Vagina (tissue), 2 donors: ENCODE results near the gene ARMH2.

Experiments
- POLR2A ChIP-seq, 2 donors: fragments of 450-650 bp; IDR thresholded peaks; one replicate each; pipeline ENCODE4 v1.6.1; 2017; ENCODE audit warnings: antibody characterized with exemption in 2 of 2, mild to moderate bottlenecking in 2 of 2, moderate library complexity in 2 of 2
- POLR2AphosphoS5 ChIP-seq, 2 donors: sonication (generic); formaldehyde crosslinking; IDR thresholded peaks; one replicate each; pipeline ENCODE4 v1.9.0; 2017; ENCODE audit warnings: antibody characterized with exemption in 2 of 2, mild to moderate bottlenecking in 2 of 2, low read depth in 1 of 2; ENCODE audit not compliant: insufficient read depth in 1 of 2

GRCh38 chr6:24827970-24828369 lies 29.3 kb upstream of the ARMH2 start:
- no peak for TF ChIP-seq POLR2AphosphoS5 (IDR thresholded peaks at IDR 0.05; ENCODE audit: insufficient read depth in 1 of 2, low read depth in 1 of 2)
- TF ChIP-seq POLR2A (IDR thresholded peaks at IDR 0.05) = no peak
